ENCODE data around the gene ANKRD11. TPM values are rescaled to one million over a fixed set of nuclear protein-coding genes. Genes with fewer than 3 reads are reported as not detected.

ANKRD11 gene
- total RNA-seq, 1 donor from 2014 or later, result 164 TPM

GRCh38 chr16:89444151-89444723 lies 46.1 kb downstream of the ANKRD11 start:
- H3K36me3 Mint-ChIP-seq (ENCODE audit: low read depth), result no peaks in the 10 kb centered on the region
- no peaks in the 10 kb centered on the region for H3K27me3 Mint-ChIP-seq (ENCODE audit: low read depth)
- no peaks in the 10 kb centered on the region for H3K9me3 Mint-ChIP-seq
- H3K4me3 Mint-ChIP-seq, result peak overlapping the region; percentile 68
- DNase-seq (ENCODE audit: low read depth, low spot score), result no peak
- TF ChIP-seq CTCF (conservative IDR thresholded peaks at IDR 0.05), result no peak
- H3K27ac Mint-ChIP-seq (ENCODE audit: unreplicated experiment), result no peak overlapping the region
- H3K4me1 Mint-ChIP-seq, result peaks cover 76% of the 10 kb centered on the region

DNA sequence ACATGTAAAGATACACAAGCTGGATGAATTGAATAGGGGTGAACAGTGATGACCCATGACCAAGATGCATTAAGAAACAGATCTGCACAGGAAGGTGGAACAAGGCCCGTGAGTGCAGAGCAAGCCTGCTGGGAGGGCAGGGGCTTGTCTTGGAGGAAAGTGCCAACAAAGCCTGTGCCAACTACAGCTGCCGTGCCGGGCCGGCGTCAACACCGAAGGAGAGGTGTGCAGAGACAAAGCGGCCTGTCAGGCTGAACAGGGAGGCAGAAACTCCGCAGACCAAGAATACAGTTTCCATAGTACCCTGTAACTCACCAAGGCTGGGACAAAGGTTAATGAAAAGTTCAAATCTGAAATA lies 46.7 kb downstream of the ANKRD11 start:
- TF ChIP-seq CTCF (conservative IDR thresholded peaks at IDR 0.05), result no peak
- peaks cover 79% of the 10 kb centered on the region for H3K4me1 Mint-ChIP-seq
- peak overlapping the region; percentile 65 for H3K27ac Mint-ChIP-seq (ENCODE audit: unreplicated experiment)
- H3K27me3 Mint-ChIP-seq (ENCODE audit: low read depth), result no peaks in the 10 kb centered on the region
- no peak for DNase-seq (ENCODE audit: low read depth, low spot score)
- no peaks in the 10 kb centered on the region for H3K9me3 Mint-ChIP-seq
- H3K4me3 Mint-ChIP-seq, result no peak overlapping the region
- no peaks in the 10 kb centered on the region for H3K36me3 Mint-ChIP-seq (ENCODE audit: low read depth)

DNA sequence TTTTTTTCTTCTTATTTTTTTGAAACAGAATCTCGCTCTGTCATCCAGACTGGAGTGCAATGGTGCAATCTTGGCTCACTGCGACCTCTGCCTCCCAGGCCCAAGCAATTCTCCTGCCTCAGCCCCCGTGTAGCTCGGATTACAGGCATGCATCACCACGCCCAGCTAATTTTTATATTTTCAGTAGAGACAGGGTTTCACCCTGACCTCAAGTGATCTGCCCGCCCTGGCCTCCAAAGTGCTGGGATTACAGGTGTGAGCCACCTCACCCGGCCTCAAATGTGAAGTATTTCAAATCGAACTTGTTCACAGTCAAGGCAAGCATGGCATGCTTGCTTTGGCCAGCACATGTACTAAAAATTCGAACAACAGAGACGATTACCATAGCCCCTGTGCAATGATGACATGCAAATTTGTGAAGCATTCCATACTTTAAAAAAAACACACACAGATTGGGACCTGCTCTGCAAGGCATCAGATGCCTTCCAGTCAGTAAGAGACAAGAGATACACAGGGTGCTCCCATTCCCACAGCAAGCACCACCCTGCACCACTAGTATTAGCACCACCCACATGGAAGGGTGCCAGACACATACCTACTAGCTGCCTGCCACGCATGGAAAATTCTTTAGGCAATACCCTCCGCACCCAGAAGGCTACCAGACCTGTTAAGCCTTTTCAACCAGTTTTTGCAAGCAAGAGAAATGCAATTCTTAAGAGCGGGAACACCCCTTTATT lies 47.2 kb downstream of the ANKRD11 start:
- Mint-ChIP-seq H3K4me1 (peaks cover 75% of the 10 kb centered on the region), H3K36me3 (ENCODE audit: low read depth) (no peaks in the 10 kb centered on the region), H3K4me3 (no peak overlapping the region), H3K27ac (ENCODE audit: unreplicated experiment) (peak overlapping the region; percentile 37), H3K27me3 (ENCODE audit: low read depth) (no peaks in the 10 kb centered on the region), H3K9me3 (no peaks in the 10 kb centered on the region)
- TF ChIP-seq CTCF (conservative IDR thresholded peaks at IDR 0.05), result no peak
- no peak for DNase-seq (ENCODE audit: low read depth, low spot score)

GRCh38 chr16:89442588-89442987 lies 47.8 kb downstream of the ANKRD11 start:
- DNase-seq (ENCODE audit: low read depth, low spot score), result no peak
- TF ChIP-seq CTCF (conservative IDR thresholded peaks at IDR 0.05), result no peak
- H3K27me3 Mint-ChIP-seq (ENCODE audit: low read depth), result no peaks in the 10 kb centered on the region
- H3K9me3 Mint-ChIP-seq, result no peaks in the 10 kb centered on the region
- peaks cover 80% of the 10 kb centered on the region for H3K4me1 Mint-ChIP-seq
- H3K4me3 Mint-ChIP-seq, result peak overlapping the region; percentile 44
- peak overlapping the region; percentile 79 for H3K27ac Mint-ChIP-seq (ENCODE audit: unreplicated experiment)
- H3K36me3 Mint-ChIP-seq (ENCODE audit: low read depth), result no peaks in the 10 kb centered on the region

- H3K36me3 Mint-ChIP-seq (ENCODE audit: low read depth), result peaks cover 6% of the 10 kb centered on the region
- no peak for DNase-seq (ENCODE audit: low read depth, low spot score)
- TF ChIP-seq CTCF (conservative IDR thresholded peaks at IDR 0.05), result no peak
- peaks cover 76% of the 10 kb centered on the region for H3K4me1 Mint-ChIP-seq
- H3K4me3 Mint-ChIP-seq, result no peak overlapping the region
- peak overlapping the region; percentile 0 for H3K27ac Mint-ChIP-seq (ENCODE audit: unreplicated experiment)
- no peaks in the 10 kb centered on the region for H3K9me3 Mint-ChIP-seq
- H3K27me3 Mint-ChIP-seq (ENCODE audit: low read depth), result no peaks in the 10 kb centered on the region
These were observed 50.7 kb downstream of the ANKRD11 start for GRCh38 chr16:89439659-89440058.
